Motor neuron (in vitro differentiated cells): ENCODE measurements around the gene TACSTD2. TPM values are rescaled to one million over a fixed set of nuclear protein-coding genes. Genes with fewer than 3 reads are reported as not detected.
"Not testable (repeated sequence)": the region's sequence is repeated elsewhere in the genome, so short reads cannot be mapped to it uniquely, and the experiment has no call there.

Source experiments
- ATAC-seq, 8 experiments: fragments of 200-7000 bp; cut with Tn5 transposase; replicated peaks in 6 of 8; 2 replicates each; pipeline ENCODE4 v1.8.0; 2021; ENCODE audit warnings: mild to moderate bottlenecking in 8 of 8, moderate library complexity in 8 of 8
- H3K27ac ChIP-seq, 2 donors: fragments of 250-450 bp; sonication (Bioruptor Pico); 2 replicates each; pipeline ENCODE4 v1.9.0; 2021; ENCODE audit warnings: antibody characterized with exemption in 2 of 2, mild to moderate bottlenecking in 2 of 2, moderate library complexity in 1 of 2
- H3K4me1 ChIP-seq, 2 donors: fragments of 250-450 bp; sonication (Bioruptor Pico); replicated peaks in 1 of 2; 2 replicates each; pipeline ENCODE4 v1.6.1; 2021; ENCODE audit warnings: antibody characterized with exemption in 2 of 2, mild to moderate bottlenecking in 2 of 2, moderate library complexity in 1 of 2
- H3K4me3 ChIP-seq, 5 donors: fragments of 250-450 bp; sonication (Bioruptor Pico); 2 replicates each; pipeline ENCODE4 v1.9.0; 2021; ENCODE audit warnings: antibody characterized with exemption in 5 of 5, mild to moderate bottlenecking in 5 of 5, moderate library complexity in 4 of 5
- WGBS, 10 experiments: fragments of 450-650 bp; shearing (Covaris generic); methylation state at CpG; one replicate each; pipeline ENCODE4 v1.0.0; 2022; 5-methylcytosine and 5-hydroxymethylcytosine counted together
- in situ Hi-C, 9 experiments: fragments of 400-800 bp; cut with MboI; loops; one replicate each; pipeline ENCODE4 v1.15.0; 2021; ENCODE audit warnings: low sequenced_read_pairs in 9 of 9, low pct_unique_long_range_greater_than_20kb in 2 of 9; ENCODE audit not compliant: unreplicated experiment in 9 of 9
- total RNA-seq, 8 experiments: library from RNA; unstranded; fragments of 300-600 nt; gene quantifications; 2 replicates each; pipeline versions ENCODE4 v1.2.3 to v1.2.4, GENCODE V29; 2022

TACSTD2 gene
- total RNA-seq, 8 experiments from 2014 or later, result 0.05 to 0.90 (median 0.21) TPM; not detected in 3

DNA sequence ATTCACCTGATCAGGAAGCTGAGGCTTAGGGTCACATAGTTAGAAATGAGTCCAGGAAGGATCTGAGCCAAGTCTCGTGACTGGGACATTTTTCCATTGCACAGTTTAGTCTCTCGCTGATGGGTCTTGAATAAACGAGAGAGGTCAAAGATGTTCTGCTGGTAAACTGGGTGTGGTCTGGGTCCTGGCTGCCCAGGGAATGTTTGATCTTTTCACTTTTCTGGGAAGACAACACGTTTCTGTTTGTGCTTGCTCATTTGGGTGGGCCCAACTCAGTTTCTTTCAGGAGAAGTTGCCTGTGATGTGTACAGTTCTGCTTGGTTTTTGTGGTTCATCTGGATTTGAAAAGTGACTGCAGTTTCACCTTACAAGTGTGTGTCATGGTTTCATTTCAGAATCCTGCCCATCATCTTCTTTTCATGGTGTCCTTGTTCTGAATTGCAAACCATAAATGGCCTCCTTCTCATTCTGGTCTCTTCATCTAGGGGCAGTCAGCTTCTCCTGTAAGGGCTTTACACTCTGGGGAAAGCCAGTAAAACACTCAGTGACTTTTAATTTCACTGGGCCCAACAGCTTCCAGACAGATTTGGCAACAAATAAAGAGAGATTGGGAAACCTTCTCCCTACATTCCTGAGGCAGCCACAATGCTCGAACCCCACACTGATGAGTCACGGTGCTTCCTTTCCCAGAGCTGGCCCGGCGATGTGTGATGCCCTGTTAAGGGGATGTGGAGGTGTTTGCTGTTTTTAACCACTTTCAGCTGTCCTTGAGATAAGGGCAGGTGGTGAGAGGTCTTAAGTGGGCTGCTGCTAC lies 7.2 kb upstream of the TACSTD2 start:
- H3K4me1 ChIP-seq, result peaks cover 0 to 7% of the 10 kb centered on the region in 2 donors
- WGBS, 10 experiments, result 0 to 100% (median 78%) methylated on average over 2 to 8 of the region's 8 CpGs; no CpG with 5 or more reads in 1 of the 10 experiments
- H3K27ac ChIP-seq, result no peak overlapping the region
- H3K4me3 ChIP-seq, result no peak overlapping the region
- in situ Hi-C loops, result no loop called here
- peak in 3 of 8 experiments; percentile 50 to 88 (median 80) for ATAC-seq

GRCh38 chr1:58583496-58583895 lies 6.4 kb upstream of the TACSTD2 start:
- ATAC-seq, result no peak
- no peak overlapping the region for H3K27ac ChIP-seq
- WGBS, 10 experiments, result 14 to 100% (median 87%) methylated on average over 1 of the region's 1 CpG
- H3K4me1 ChIP-seq, result peaks cover 0 to 7% of the 10 kb centered on the region in 2 donors
- no peak overlapping the region for H3K4me3 ChIP-seq
- in situ Hi-C loops, result no loop called here

DNA sequence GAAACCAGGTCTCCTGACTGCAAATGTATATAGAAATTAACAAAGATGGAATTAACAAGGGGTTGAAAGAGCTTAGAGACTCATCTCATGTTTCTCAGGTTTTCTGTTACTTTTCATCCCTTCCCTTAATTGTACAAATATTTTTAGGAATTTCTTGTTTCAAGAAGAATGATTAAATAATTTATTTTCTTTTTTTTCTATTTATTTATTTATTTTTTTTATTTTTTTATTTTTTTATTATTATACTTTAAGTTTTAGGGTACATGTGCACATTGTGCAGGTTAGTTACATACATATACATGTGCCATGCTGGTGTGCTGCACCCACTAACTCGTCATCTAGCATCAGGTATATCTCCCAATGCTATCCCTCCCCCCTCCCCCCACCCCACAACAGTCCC lies 5.1 kb upstream of the TACSTD2 start:
- in situ Hi-C loops, H3K27ac ChIP-seq, ATAC-seq, H3K4me3 ChIP-seq: not testable (repeated sequence)
- WGBS, 10 experiments, result 61 to 100% (median 100%) methylated on average over 1 of the region's 1 CpG; no CpG with 5 or more reads in 7 of the 10 experiments
- H3K4me1 ChIP-seq, result peaks cover 0 to 14% of the 10 kb centered on the region in 2 donors

- 0 to 100% (median 93%) methylated on average over 1 to 2 of the region's 2 CpGs; no CpG with 5 or more reads in 3 of the 10 experiments for whole genome bisulfite sequencing, 10 experiments
- H3K4me1 ChIP-seq, result peaks cover 0 to 11% of the 10 kb centered on the region in 2 donors
- no peak overlapping the region for H3K4me3 ChIP-seq
- no peak for ATAC-seq
- H3K27ac ChIP-seq, result no peak overlapping the region
- in situ Hi-C loops, result no loop called here
Observed at GRCh38 chr1:58581641-58582040, 4.6 kb upstream of the TACSTD2 start.

DNA sequence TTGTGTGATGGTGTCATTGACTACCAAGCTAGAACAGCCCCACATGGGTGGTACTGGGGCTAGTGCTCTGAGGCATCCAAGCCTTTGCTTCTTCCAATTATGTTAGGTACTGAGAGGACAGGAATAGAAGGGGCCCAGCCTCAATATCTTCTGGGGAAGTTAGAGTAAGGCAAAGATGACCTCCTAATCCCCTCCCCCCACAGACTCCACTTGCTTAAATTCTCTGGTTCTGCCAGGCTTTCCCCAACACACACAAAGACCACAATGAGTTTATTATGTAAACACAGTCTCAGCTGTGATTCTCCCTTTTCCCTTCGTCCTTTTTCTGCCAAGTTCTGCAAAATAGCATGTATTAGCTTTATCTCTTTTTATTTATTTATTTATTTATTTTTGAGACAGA lies 3.1 kb upstream of the TACSTD2 start:
- 0 to 63% (median 17%) methylated on average over 1 of the region's 1 CpG; no CpG with 5 or more reads in 1 of the 10 experiments for WGBS, 10 experiments
- in situ Hi-C loops, result no loop called here
- Histone ChIP-seq H3K27ac (no peak overlapping the region), H3K4me3 (no peak overlapping the region), H3K4me1 (peaks cover 0 to 6% of the 10 kb centered on the region in 2 donors)
- ATAC-seq, result peak in 1 of 8 experiments; percentile 42

DNA sequence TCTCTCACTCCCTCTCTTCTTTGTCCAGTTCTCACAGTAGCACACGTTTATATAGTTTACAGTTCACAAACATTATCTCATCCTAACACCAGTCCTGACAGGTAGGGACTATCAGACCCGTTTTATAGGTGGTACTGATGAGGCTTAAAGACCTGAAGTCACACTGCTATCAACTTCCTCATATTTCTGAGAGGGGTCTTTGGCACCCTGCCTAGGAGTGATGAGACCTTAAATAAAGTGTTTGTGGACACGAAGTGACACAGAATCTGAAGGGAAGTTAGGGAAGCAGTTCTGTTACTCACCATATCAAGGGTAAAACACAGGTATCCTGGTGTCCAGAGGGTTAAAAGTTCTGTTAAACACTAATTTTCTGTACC lies 590 bp upstream of the TACSTD2 start:
- no peak overlapping the region for H3K4me3 ChIP-seq
- peak in 1 of 8 experiments; percentile 8 for ATAC-seq
- H3K27ac ChIP-seq, result no peak overlapping the region

DNA sequence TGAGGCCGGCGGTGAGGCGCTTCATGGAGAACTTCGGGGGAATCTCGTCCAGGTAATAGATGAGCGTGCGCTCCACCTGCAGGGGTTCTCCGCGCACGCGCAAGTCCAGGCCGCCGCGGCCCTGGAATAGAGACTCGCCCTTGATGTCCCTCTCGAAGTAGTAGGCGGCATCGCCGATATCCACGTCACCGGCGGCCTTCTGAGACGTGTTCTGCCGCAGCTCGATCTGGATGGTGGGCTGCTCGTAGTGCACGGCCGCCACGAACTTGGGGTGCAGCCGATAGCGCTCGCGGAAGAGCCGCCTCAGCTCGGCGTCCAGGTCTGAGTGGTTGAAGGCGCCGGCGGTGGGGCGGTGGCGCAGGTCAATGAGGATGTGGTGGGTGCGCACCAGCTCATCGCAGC lies 726 bp downstream of the TACSTD2 start:
- peaks cover 16 to 31% of the 10 kb centered on the region in 2 donors for H3K4me1 ChIP-seq
- H3K4me3 ChIP-seq, result no peak overlapping the region
- WGBS, 10 experiments, result 15 to 99% (median 48%) methylated on average over 3 to 18 of the region's 43 CpGs; no CpG with 5 or more reads in 6 of the 10 experiments
- peak in 3 of 8 experiments; percentile 30 to 36 (median 31) for ATAC-seq
- in situ Hi-C loops, result no loop called here
- no peak overlapping the region for H3K27ac ChIP-seq

More for the DNA sequence above, 590 bp upstream of the TACSTD2 start:
- 0 to 51% (median 37%) methylated on average over 1 to 3 of the region's 3 CpGs; no CpG with 5 or more reads in 3 of the 10 experiments for WGBS, 10 experiments
- peaks cover 5 to 19% of the 10 kb centered on the region in 2 donors for H3K4me1 ChIP-seq
- in situ Hi-C loops, result no loop called here

DNA sequence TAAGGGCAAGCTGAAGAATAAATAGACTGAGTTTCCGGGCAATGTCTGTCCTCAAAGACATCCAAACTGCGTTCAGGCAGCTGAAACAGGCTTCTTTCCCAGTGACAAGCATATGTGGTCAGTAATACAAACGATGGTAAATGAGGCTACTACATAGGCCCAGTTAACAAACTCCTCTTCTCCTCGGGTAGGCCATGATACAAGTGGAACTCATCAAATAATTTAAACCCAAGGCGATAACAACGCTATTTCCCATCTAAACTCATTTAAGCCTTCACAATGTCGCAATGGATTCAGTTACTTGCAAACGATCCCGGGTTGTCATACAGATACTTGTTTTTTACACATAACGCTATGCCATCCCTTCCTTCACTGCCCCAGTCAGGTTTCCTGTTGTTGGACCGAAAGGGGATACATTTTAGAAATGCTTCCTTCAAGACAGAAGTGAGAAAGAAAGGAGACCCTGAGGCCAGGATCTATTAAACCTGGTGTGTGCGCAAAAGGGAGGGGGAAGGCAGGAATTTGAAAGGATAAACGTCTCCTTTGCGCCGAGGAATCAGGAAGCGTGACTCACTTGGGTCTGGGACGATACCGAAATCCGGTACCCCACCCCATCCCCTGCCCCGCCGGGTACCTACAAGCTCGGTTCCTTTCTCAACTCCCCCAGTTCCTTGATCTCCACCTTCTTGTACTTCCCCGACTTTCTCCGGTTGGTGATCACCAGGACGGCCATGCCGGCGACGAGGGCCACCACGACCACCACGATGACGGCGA lies 1.3 kb downstream of the TACSTD2 start:
- WGBS, 10 experiments, result 50 to 89% (median 74%) methylated on average over 2 to 27 of the region's 32 CpGs
- H3K27ac ChIP-seq, result no peak overlapping the region
- H3K4me1 ChIP-seq, result peaks cover 17 to 32% of the 10 kb centered on the region in 2 donors
- in situ Hi-C loops, result no loop called here
- ATAC-seq, result no peak
- no peak overlapping the region for H3K4me3 ChIP-seq

- peaks cover 17 to 32% of the 10 kb centered on the region in 2 donors for H3K4me1 ChIP-seq
- 39 to 100% (median 81%) methylated on average over 1 to 2 of the region's 2 CpGs; no CpG with 5 or more reads in 1 of the 10 experiments for WGBS, 10 experiments
Observed at GRCh38 chr1:58574816-58575215, 2.2 kb downstream of the TACSTD2 start.

GRCh38 chr1:58573705-58574591 lies 3.1 kb downstream of the TACSTD2 start:
- in situ Hi-C loops, result loop anchor here in 2 of 9 experiments (25.0 kb wide), 1 partner anchor 1737 kb away; no protein-coding TSS in a partner anchor
- 22 to 63% (median 48%) methylated on average over 1 to 4 of the region's 4 CpGs; no CpG with 5 or more reads in 3 of the 10 experiments for WGBS, 10 experiments
- no peak for ATAC-seq
- Histone ChIP-seq H3K4me3 (no peak overlapping the region), H3K27ac (no peak overlapping the region), H3K4me1 (peaks cover 17 to 32% of the 10 kb centered on the region in 2 donors)

More at GRCh38 chr1:58574816-58575215, 2.2 kb downstream of the TACSTD2 start:
- no peak for ATAC-seq
- no peak overlapping the region for H3K27ac ChIP-seq
- in situ Hi-C loops, result loop anchor here in 2 of 9 experiments (25.0 kb wide), 1 partner anchor 1738 kb away; no protein-coding TSS in a partner anchor
- no peak overlapping the region for H3K4me3 ChIP-seq

DNA sequence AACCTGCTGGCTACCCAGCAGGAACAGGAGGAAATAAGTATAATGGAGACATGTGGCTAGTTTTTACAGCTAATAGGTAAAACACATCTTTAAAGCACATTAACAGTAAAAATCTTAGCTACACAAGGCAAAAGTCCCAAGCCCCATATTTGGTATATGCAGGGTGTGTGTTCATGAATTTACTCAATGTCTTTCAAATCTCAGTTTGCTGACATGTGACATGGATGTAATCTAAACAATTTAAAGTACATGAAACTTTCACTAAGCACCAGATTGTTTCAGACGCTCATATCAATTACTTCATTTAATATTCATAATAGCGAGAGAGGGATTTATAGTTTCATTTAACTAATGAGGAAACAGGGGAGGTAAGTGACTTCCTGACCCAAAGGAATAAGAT lies 3.9 kb downstream of the TACSTD2 start:
- in situ Hi-C loops, result loop anchor here in 2 of 9 experiments (25.0 kb wide), 1 partner anchor 1736 kb away; no protein-coding TSS in a partner anchor
- no peak for ATAC-seq
- Histone ChIP-seq H3K4me3 (no peak overlapping the region), H3K4me1 (peaks cover 17 to 29% of the 10 kb centered on the region in 2 donors), H3K27ac (no peak overlapping the region)
- 8 to 100% (median 83%) methylated on average over 1 to 2 of the region's 2 CpGs; no CpG with 5 or more reads in 1 of the 10 experiments for WGBS, 10 experiments

DNA sequence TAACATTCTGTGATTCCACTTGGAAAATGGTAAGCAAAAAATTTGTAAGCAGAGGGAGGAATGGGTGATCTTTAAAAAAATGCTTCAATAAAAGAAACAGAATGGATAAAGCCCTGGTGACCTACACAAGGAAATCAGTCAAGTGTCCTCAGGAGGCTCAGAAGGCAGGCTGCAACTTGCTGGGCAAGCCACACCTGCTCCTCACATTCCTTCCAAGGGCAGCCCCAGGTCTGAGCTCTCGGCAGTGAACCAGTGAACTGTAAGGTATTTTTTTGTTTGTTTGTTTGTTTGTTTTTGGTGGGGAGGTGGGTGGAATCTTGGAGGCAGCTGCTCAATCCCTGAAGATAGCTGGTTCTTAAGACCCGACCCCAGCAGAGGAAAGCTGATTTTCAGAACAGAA lies 4.4 kb downstream of the TACSTD2 start:
- Histone ChIP-seq H3K4me3 (no peak overlapping the region), H3K4me1 (peaks cover 17 to 26% of the 10 kb centered on the region in 2 donors), H3K27ac (no peak overlapping the region)
- WGBS, 10 experiments, result 26 to 84% (median 81%) methylated on average over 1 to 2 of the region's 2 CpGs; no CpG with 5 or more reads in 2 of the 10 experiments
- in situ Hi-C loops, result loop anchor here in 2 of 9 experiments (25.0 kb wide), 1 partner anchor 1735 kb away; no protein-coding TSS in a partner anchor
- ATAC-seq, result no peak
